GM18526 (cell line): ENCODE results near the gene B3GNT8.

Experiments
- POLR2A ChIP-seq: IDR thresholded peaks from 3 replicates; pipeline ENCODE4 v1.6.1; 2011; ENCODE audit not compliant: insufficient read length; ENCODE audit errors: extremely low read depth

The B3GNT8 gene

GRCh38 chr19:41426952-41427646 is at the start of gene B3GNT8:
Gene B3GNT8, minus strand, starts transcription at chr19:41427374. Its CDS starts 596 bp downstream, at chr19:41426778.
- TF ChIP-seq POLR2A, result no peak

- TF ChIP-seq POLR2A, result no peak
Observed at GRCh38 chr19:41476583-41476982, 49.4 kb upstream of the B3GNT8 start.

- TF ChIP-seq POLR2A, result no peak
Observed at GRCh38 chr19:41462497-41462896, 35.3 kb upstream of the B3GNT8 start.

GRCh38 chr19:41457241-41457640 is 30.1 kb upstream of the B3GNT8 start:
- no peak for TF ChIP-seq POLR2A

GRCh38 chr19:41456342-41456918 is 29.3 kb upstream of the B3GNT8 start:
- TF ChIP-seq POLR2A, result no peak

GRCh38 chr19:41455936-41456335 is 28.8 kb upstream of the B3GNT8 start:
- no peak for TF ChIP-seq POLR2A

GRCh38 chr19:41452584-41453275 is 25.6 kb upstream of the B3GNT8 start:
- no peak for TF ChIP-seq POLR2A

GRCh38 chr19:41449865-41450178 is 22.6 kb upstream of the B3GNT8 start:
- no peak for TF ChIP-seq POLR2A

- TF ChIP-seq POLR2A, result no peak
Observed at GRCh38 chr19:41449079-41449864, 22.1 kb upstream of the B3GNT8 start.

- TF ChIP-seq POLR2A, result no peak
Observed at GRCh38 chr19:41447732-41448332, 20.7 kb upstream of the B3GNT8 start.

GRCh38 chr19:41445575-41445974 is 18.4 kb upstream of the B3GNT8 start:
- no peak for TF ChIP-seq POLR2A

GRCh38 chr19:41443813-41444455 is 16.8 kb upstream of the B3GNT8 start:
- no peak for TF ChIP-seq POLR2A

- TF ChIP-seq POLR2A, result no peak
Observed at GRCh38 chr19:41442473-41443355, 15.5 kb upstream of the B3GNT8 start, which contains the start of gene ERICH4. Gene ERICH4, plus strand, starts transcription at chr19:41443156. Its CDS starts 14 bp downstream, at chr19:41443170.

GRCh38 chr19:41441321-41441945 is 14.3 kb upstream of the B3GNT8 start:
- TF ChIP-seq POLR2A, result no peak
